Measurements from ENCODE around the gene MAP2. TPM values are rescaled to one million over a fixed set of nuclear protein-coding genes. Genes with fewer than 3 reads are reported as not detected.

Gene MAP2
- total RNA-seq, 2 experiments from 2014 or later = 0.16 TPM; not detected in 1

DNA sequence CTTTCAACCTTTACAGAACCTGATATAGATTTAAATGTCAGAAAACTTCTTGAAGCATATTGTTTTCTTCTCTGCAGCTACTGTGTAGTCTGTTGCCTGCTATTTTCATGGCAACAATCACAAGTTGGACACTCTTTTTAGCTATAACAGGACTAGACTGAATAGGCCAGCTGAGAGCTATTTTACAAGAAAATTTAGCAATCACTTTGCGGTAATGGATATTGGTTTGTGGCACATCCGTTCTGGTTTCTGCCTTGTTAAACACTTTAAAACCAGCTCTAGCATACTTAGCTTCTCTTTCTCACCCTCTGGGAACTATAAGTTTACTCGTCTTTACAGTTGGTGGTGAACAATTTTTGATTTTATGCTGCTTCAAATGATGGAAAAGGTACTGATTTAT, 125.7 kb downstream of the MAP2 start:
- H3K4me3 Mint-ChIP-seq = no peak overlapping the region
- DNase-seq = no peak
- CTCF ChIA-PET = no interaction called here
- H3K9me3 Mint-ChIP-seq (ENCODE audit: low read depth) = no peaks in the 10 kb centered on the region
- no peak overlapping the region for H3K27ac Mint-ChIP-seq
- no peaks in the 10 kb centered on the region for H3K4me1 Mint-ChIP-seq
- no peak for ATAC-seq
- H3K27me3 Mint-ChIP-seq = no peaks in the 10 kb centered on the region
- H3K36me3 Mint-ChIP-seq = no peaks in the 10 kb centered on the region

DNA sequence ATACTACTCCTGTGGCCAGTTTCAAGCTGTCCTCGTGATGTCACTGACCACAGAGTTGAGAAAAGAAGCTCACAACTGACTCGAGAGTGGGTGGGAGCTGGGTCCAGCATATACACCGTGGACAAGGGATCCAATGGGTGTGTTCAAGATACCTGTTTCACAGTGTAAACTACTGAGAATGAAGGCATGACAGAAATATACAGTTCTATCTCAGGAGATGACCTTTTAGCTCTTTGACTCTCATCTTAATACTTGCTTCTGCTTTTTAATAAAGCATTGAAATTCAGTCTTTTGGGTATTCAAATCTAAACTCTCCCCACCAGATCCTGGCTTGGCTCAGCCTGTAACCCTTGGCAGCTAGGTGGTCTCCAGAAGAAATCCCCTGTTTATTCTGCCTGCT, 130.1 kb downstream of the MAP2 start:
- DNase-seq (no peak), ATAC-seq (no peak)
- H3K27me3 Mint-ChIP-seq = no peaks in the 10 kb centered on the region
- no peaks in the 10 kb centered on the region for H3K4me1 Mint-ChIP-seq
- no peak overlapping the region for H3K4me3 Mint-ChIP-seq
- no peaks in the 10 kb centered on the region for H3K36me3 Mint-ChIP-seq
- H3K27ac Mint-ChIP-seq = no peak overlapping the region
- CTCF ChIA-PET = no interaction called here
- no peaks in the 10 kb centered on the region for H3K9me3 Mint-ChIP-seq (ENCODE audit: low read depth)

DNA sequence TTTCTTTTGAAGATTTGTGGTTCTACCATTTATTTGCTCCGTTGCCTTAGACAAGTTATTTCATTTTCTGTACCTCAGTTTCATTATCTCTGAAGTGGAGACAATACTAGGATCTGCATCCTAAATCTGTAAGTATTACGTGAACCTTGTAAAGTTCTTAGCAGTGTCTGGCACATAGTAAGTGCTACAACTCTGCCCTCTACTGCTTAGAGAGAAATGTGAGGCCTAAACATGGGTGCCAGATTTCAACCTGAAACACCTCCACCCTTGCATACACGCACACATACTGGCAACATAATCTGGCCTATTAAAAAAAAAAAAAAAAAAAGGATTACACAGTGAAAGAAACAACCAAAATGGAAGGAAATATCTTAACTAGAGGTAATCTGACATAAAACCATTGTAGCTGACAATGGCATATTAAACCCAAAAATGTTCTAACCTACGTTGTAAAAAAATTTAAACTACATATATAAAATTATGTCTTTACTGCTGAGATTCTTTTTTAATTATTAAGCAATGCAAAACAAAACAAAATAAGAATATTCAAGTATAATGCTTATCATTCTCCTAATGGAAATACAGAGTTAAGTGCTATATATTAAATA, 132.6 kb downstream of the MAP2 start:
- ATAC-seq = no peak

DNA sequence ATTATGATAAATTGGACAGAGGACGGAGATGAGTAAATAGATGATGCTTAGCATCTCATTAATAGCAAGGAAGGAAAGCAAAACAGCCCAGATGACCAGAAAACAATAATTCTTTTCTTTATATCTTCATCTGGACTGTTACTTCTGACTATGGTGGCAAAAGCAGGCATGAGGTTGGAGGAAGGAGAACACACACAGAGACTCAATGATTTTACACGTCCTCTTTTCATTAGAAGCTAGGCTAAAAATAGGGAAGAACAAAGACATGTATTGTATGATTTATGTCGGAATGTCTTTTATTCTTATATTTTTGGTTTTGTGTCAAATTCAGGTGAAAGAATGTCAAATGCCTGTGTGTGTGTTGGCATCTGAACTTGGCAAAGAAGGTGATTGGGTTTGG, 137.1 kb downstream of the MAP2 start:
- CTCF ChIA-PET = no interaction called here
- no peak overlapping the region for H3K4me3 Mint-ChIP-seq
- H3K4me1 Mint-ChIP-seq = no peaks in the 10 kb centered on the region
- no peaks in the 10 kb centered on the region for H3K9me3 Mint-ChIP-seq (ENCODE audit: low read depth)
- DNase-seq (no peak), ATAC-seq (no peak)
- H3K36me3 Mint-ChIP-seq = no peaks in the 10 kb centered on the region
- no peaks in the 10 kb centered on the region for H3K27me3 Mint-ChIP-seq
- H3K27ac Mint-ChIP-seq = no peak overlapping the region

More for the DNA sequence above, 132.6 kb downstream of the MAP2 start:
- DNase-seq = no peak
- CTCF ChIA-PET = no interaction called here
- Mint-ChIP-seq H3K9me3 (ENCODE audit: low read depth) (no peaks in the 10 kb centered on the region), H3K27me3 (no peaks in the 10 kb centered on the region), H3K36me3 (no peaks in the 10 kb centered on the region), H3K4me1 (no peaks in the 10 kb centered on the region), H3K27ac (no peak overlapping the region), H3K4me3 (no peak overlapping the region)

DNA sequence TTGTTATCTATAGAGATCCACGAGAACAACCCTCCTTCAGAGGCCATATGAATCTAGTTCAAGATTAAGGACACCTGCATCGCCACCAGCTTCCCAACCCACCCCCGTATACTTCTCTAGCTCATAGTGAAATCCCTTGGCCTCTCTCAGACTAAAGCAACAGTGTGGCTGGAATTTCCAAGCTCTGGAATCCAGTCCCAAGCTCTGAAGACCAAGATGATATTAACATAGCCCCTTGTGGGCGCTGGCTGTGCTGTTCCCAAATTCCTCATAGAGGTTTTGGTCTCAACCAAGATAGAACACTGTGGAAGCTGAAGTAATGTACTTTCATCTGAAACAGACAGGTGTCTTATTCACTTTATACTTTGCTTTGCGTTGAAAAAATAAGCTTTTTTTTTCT, 139.6 kb downstream of the MAP2 start:
- Mint-ChIP-seq H3K4me1 (no peaks in the 10 kb centered on the region), H3K27me3 (no peaks in the 10 kb centered on the region), H3K4me3 (no peak overlapping the region), H3K36me3 (no peaks in the 10 kb centered on the region), H3K9me3 (ENCODE audit: low read depth) (no peaks in the 10 kb centered on the region), H3K27ac (no peak overlapping the region)
- no peak for DNase-seq
- no peak for ATAC-seq
- CTCF ChIA-PET = no interaction called here

DNA sequence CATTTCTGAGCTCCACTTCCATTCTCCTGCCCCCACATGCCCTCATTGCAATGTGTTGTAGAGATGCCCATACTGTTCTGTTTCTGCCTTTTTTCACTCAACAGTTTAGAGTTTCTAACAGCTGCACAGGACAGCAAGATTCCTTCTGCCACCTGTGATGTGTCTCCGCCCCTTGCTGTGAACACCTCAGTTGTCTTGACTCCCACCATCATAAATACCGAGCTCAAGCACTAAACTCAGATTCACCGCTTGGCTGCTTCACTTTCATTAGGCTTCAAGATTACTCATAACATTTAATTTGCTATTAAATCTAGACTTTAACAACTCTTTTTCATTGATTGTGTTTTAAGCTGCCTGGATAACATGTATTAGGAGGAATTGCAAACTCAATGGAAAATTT, 141.0 kb downstream of the MAP2 start:
- no peak for ATAC-seq
- CTCF ChIA-PET = no interaction called here
- H3K4me1 Mint-ChIP-seq = no peaks in the 10 kb centered on the region
- H3K27me3 Mint-ChIP-seq = no peaks in the 10 kb centered on the region
- H3K9me3 Mint-ChIP-seq (ENCODE audit: low read depth) = no peaks in the 10 kb centered on the region
- H3K27ac Mint-ChIP-seq = no peak overlapping the region
- no peak for DNase-seq
- H3K4me3 Mint-ChIP-seq = no peak overlapping the region
- H3K36me3 Mint-ChIP-seq = no peaks in the 10 kb centered on the region

DNA sequence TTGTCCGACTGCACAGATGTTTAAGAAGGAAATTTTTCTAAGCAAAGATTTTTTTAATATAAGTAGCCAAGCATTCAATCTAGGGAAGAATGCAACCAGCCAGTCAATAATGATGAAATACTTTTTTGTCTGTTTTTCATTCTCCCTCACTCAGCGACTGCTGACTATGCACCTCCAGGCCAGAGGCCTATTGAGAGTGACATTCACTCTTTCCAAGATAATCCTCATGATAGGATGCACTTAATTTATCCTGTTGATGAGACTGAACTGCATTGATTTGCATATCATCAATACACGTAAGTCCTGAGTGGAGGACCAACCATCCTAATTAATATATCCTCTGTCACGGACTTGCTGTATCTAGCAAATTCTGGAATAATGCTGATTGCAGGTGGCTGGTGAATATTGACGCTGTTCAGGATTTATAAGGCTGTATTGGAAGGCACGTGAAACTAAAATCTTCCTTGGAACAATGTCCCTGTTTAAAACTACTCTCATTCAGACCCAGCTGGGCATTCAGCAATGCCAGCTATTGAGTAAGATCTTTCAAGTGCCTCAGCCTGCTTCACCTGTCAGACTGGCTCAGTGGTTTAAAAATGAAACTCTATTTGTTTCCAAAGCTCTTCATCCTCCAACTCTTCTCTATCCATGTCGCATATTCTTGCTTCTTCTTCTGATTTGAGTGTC, 142.2 kb downstream of the MAP2 start:
- H3K36me3 Mint-ChIP-seq = no peaks in the 10 kb centered on the region
- no peaks in the 10 kb centered on the region for H3K27me3 Mint-ChIP-seq
- ATAC-seq (no peak), DNase-seq (no peak)
- H3K27ac Mint-ChIP-seq = no peak overlapping the region
- CTCF ChIA-PET = no interaction called here
- H3K9me3 Mint-ChIP-seq (ENCODE audit: low read depth) = no peaks in the 10 kb centered on the region
- H3K4me3 Mint-ChIP-seq = no peak overlapping the region
- no peaks in the 10 kb centered on the region for H3K4me1 Mint-ChIP-seq

DNA sequence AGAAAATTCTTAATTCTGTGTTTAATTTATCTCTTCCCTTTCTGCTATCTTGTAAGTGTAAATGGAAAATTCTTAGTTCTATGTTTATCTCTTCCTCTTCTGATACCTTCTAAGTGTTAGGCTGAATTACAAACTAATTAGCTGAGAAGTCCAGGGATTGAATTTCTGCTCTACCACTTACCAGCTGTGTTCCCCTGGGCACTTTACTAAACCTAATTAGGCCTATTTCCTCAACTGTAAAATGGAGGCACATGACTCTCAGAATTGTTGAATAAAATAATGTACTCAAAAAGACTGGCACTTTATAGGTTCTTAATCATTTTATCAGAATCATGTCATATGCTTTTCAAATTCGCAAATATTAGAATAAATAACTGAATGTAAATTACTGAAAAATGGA, 146.3 kb downstream of the MAP2 start:
- ATAC-seq (no peak), DNase-seq (no peak)
- no peaks in the 10 kb centered on the region for H3K27me3 Mint-ChIP-seq
- no peaks in the 10 kb centered on the region for H3K36me3 Mint-ChIP-seq
- no peaks in the 10 kb centered on the region for H3K4me1 Mint-ChIP-seq
- no peak overlapping the region for H3K27ac Mint-ChIP-seq
- no peaks in the 10 kb centered on the region for H3K9me3 Mint-ChIP-seq (ENCODE audit: low read depth)
- H3K4me3 Mint-ChIP-seq = no peak overlapping the region
- CTCF ChIA-PET = no interaction called here

DNA sequence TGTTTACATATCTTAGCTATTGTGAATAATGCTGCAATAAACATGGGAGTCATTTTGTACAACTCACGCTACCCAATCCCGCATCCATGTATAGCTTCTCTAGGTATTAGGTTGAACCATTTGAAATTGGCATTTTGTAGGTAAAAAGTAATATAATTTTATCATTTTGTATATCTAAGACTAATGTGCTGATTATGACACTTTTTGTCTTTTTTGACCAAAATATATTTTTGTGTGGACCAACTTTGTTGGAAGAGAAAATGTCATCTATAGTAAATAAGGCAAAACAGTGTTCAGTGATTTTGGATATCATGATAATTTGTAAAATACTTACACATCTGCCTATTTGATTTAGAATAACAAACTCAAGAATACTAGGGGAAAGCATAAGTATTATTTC, 150.7 kb downstream of the MAP2 start:
- Mint-ChIP-seq H3K36me3 (no peaks in the 10 kb centered on the region), H3K4me3 (no peak overlapping the region), H3K27ac (no peak overlapping the region), H3K9me3 (ENCODE audit: low read depth) (no peaks in the 10 kb centered on the region), H3K27me3 (no peaks in the 10 kb centered on the region), H3K4me1 (peaks cover 1% of the 10 kb centered on the region)
- CTCF ChIA-PET = no interaction called here
- no peak for ATAC-seq
- no peak for DNase-seq

DNA sequence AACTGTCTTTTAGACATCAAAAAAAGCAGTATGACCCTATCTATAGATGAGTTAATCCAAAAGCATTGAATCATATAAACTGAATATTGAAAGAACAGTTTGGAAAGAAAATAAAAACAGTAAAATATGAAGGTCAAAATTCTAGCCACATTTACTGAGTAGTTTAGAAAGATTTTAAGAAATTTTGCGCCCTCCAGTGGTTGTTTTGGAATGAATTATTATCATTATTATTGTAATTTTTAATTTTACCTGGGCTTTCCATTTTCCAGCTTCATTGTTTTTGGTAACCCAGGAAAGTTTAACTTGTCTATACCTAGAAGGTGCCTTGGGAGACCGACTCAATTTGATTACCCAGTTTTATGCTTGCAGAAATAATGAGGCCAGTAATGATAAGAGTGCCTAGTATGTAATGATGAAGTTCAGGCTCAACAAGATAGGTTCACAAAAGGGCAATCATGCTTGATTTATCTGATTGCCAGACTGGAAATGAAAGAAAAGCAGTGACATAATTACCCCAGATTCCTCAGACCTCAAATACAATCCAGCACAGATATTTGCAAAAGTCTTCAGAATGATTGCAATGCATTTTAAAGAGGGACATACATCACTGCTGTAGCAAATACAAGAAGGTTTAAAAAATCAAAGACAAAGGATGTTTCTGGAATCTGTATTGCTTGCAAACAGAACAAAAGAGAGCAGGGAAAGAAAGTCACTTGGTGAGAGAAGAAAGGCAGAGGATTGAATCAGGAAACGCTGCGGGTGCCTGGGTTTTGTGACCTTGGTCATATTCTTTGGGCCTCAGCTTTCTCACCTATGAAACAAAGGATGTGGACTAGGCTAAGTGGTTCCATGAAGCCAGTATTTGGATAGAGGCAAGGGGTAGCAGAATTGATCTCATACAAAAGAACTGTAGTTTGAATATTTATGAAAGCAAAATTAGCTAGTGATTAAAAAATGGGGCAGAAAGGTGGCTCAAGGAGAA, 153.8 kb downstream of the MAP2 start:
- Mint-ChIP-seq H3K9me3 (ENCODE audit: low read depth) (no peaks in the 10 kb centered on the region), H3K4me1 (peaks cover 1% of the 10 kb centered on the region)
- CTCF ChIA-PET = interaction anchor here (1.6 kb wide), 1 partner anchor 12 kb away, joined by 4 read pairs; no protein-coding TSS in a partner anchor

DNA sequence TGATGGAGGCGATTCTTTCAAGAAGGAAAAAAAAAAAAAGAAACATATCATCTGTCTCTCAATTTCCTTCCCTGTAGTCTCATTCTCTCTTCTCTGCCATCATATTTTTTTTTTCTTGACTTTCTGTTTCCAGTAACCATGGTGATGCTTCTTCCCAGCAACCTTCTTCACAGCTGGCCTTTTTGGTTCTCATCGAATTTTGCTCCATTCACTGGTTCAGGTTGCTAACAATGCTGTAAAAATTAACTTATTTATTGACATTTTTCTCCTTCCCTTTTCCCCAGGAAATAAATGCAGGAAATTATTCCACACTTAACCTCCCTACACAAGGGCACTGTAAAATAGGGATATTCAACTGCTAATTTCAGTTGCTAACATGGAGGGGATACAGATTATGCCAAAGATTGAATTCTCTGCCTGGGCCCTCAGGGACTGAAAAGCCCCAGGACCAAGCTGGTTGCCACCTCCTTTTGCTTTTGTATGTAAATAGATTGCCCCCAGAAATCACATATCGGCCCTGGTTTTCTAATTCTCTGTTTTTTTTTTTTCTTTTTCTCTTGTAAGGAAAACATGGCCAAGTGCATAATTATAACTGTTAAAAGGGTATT, 154.7 kb downstream of the MAP2 start:
- H3K27me3 Mint-ChIP-seq = peaks cover 2% of the 10 kb centered on the region
- no peaks in the 10 kb centered on the region for H3K36me3 Mint-ChIP-seq
- no peak for ATAC-seq
- DNase-seq = no peak
- no peak overlapping the region for H3K4me3 Mint-ChIP-seq
- H3K9me3 Mint-ChIP-seq (ENCODE audit: low read depth) = no peaks in the 10 kb centered on the region
- H3K27ac Mint-ChIP-seq = no peak overlapping the region
- peaks cover 1% of the 10 kb centered on the region for H3K4me1 Mint-ChIP-seq
- CTCF ChIA-PET = interaction anchor here (0.6 to 1.6 kb wide), 2 partner anchors 11 to 383 kb away, joined by 3 to 4 read pairs; no protein-coding TSS in a partner anchor

More for the DNA sequence above, 153.8 kb downstream of the MAP2 start:
- DNase-seq (no peak), ATAC-seq (no peak)
- H3K36me3 Mint-ChIP-seq = no peaks in the 10 kb centered on the region
- no peak overlapping the region for H3K27ac Mint-ChIP-seq
- H3K27me3 Mint-ChIP-seq = peaks cover 2% of the 10 kb centered on the region
- no peak overlapping the region for H3K4me3 Mint-ChIP-seq

DNA sequence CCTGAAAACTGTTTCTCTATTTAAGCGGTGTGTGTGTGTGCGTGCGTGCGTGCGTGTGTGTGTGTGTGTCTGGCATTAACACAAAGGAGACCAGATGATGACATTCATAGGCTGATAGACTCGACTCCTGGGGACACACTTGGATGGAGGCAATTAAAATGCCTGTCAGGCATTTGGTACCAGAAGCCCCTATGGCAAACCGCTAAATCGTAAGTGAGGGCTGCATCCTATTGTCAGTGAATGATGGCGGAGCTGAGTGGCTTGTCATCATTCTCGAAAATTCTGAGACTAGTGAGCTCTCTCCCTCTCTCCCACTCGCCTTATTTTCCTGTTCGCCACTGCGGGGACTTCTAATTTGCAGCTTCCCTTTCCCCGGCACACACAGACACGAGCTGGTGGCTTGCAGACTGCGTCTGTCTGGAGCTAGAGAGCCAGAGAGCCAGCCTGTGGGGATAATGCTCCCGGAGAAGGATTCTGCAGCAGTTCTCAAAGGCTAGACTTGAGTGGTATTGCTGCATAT, 155.4 kb downstream of the MAP2 start:
- Mint-ChIP-seq H3K27me3 (peaks cover 2% of the 10 kb centered on the region), H3K27ac (no peak overlapping the region), H3K4me1 (peaks cover 1% of the 10 kb centered on the region), H3K36me3 (no peaks in the 10 kb centered on the region), H3K9me3 (ENCODE audit: low read depth) (no peaks in the 10 kb centered on the region), H3K4me3 (peak overlapping the region; percentile 62)
- CTCF ChIA-PET = interaction anchor here (0.6 to 1.6 kb wide), 2 partner anchors 10 to 382 kb away, joined by 3 to 4 read pairs; no protein-coding TSS in a partner anchor
- DNase-seq (no peak), ATAC-seq (peak; percentile 20)

DNA sequence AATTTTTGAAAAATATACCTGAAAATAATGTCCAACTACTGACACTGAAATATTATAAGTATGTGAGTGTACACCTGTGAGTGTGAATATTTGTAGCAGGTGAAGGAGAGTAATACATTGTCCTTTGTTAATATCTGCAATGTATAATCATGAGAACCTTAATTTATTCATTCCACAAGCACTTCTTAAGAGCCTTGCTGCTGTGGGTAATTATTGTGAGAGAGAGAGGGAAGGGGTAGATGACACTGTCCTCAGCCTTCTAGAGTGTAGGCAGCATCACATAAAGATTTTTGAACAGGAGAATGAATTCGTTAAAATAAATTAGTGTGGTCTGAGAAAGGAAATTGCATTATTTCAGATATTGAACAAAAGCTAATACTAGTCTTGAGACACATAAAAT, 157.2 kb downstream of the MAP2 start:
- Mint-ChIP-seq H3K27ac (no peak overlapping the region), H3K27me3 (peaks cover 2% of the 10 kb centered on the region), H3K9me3 (ENCODE audit: low read depth) (no peaks in the 10 kb centered on the region), H3K4me1 (peaks cover 1% of the 10 kb centered on the region), H3K4me3 (no peak overlapping the region), H3K36me3 (no peaks in the 10 kb centered on the region)
- CTCF ChIA-PET = no interaction called here
- no peak for ATAC-seq
- no peak for DNase-seq
